ENCODE results near the gene CREB3L2.

DNA sequence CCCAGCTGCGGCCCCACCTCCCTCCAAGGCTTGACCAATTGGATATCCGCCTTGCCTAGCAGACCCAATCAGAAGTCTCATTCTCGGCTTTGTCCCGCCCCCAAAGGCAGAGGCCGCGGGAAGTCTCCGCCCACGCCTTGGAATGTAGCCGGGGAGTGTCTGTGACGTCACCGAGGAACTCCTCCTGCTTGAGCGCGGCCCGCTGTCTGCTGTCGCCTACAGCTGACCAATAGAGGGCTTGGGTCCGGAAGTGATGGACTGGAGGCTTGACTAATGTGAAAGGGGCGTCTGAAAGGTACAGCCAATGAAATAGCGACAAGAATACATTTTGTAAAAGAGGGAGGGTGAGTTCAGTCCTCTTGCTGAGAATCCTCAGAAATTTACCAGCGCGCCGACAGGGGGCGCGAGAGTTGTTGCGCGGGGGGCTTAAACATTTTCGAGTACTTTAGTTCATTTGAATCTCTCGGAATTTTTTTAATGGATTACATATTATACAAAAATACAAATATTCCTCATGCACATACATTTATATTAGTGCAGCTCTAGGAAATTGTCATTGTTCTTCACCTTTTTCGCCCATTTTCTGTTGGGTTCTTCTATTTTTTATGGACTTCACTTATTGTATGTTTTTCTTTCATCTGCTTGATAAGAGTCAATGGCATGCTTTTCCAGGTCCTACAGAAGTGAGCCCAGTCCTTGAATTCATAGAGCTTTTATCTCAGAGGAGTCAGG is 376 bp upstream of the CREB3L2 start:
- TF ChIP-seq, protein P1, sequence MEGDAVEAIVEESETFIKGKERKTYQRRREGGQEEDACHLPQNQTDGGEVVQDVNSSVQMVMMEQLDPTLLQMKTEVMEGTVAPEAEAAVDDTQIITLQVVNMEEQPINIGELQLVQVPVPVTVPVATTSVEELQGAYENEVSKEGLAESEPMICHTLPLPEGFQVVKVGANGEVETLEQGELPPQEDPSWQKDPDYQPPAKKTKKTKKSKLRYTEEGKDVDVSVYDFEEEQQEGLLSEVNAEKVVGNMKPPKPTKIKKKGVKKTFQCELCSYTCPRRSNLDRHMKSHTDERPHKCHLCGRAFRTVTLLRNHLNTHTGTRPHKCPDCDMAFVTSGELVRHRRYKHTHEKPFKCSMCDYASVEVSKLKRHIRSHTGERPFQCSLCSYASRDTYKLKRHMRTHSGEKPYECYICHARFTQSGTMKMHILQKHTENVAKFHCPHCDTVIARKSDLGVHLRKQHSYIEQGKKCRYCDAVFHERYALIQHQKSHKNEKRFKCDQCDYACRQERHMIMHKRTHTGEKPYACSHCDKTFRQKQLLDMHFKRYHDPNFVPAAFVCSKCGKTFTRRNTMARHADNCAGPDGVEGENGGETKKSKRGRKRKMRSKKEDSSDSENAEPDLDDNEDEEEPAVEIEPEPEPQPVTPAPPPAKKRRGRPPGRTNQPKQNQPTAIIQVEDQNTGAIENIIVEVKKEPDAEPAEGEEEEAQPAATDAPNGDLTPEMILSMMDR (IDR thresholded peaks at IDR 0.05) = peak; percentile 98
- TF ChIP-seq EZH2 (IDR thresholded peaks at IDR 0.05; ENCODE audit: borderline replicate concordance, insufficient read depth, low read depth, low read length, poor library complexity, severe bottlenecking) = no peak

All from B cell (primary cell).